ENCODE results near the gene FUT1. TPM values are rescaled to one million over a fixed set of nuclear protein-coding genes. Genes with fewer than 3 reads are reported as not detected.

Gene FUT1
- total RNA-seq, 2 donors from 2014 or later: 14.8 to 79.1 TPM

DNA sequence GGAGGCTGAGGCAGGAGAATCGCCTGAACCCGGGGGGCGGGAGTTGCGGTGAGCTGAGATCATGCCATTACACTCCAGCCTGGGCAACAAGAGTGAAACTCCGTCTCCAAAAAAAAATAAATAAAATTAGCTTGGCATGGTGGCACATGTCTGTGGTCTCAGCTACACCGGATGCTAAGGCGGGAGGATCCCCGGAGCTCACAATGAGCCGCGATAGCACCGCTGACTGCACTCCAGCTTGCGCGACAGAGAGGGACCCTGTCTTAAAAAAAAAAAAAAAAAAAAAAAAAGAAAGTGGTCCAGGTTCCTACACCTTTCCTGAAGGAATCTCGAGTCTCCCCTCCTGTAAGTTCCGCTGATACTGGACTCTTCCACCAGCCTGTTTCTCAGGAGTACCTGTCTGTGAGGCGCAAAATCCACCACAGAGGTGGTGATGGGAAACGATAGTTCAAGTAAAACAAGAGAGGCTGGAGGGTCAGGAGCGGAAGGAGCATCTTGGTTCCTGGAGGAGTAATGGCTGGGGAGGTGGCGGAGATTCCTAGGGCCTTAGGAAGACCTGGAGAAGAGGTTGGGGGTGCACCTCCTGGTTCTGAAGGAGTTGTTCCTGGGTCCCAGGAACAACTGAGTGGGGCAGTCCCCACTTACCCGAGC, 471 bp downstream of the FUT1 start:
- H3K36me3 ChIP-seq (replicated peaks in 1 of 2; ENCODE audit: insufficient read depth in 1 of 2, low read depth in 2 of 2): no peaks in the 10 kb centered on the region
- no peaks in the 10 kb centered on the region for H3K9me3 ChIP-seq
- H3K27ac ChIP-seq: peak overlapping the region; percentile 80 to 94 (median 88)
- 14 to 23% methylated on average over 20 of the region's 20 CpGs for WGBS, 2 donors
- H3K27me3 ChIP-seq: no peaks in the 10 kb centered on the region
- peak overlapping the region; percentile 28 to 44 for H3K4me3 ChIP-seq
- peaks cover 65% of the 10 kb centered on the region for H3K4me1 ChIP-seq
- TF ChIP-seq POLR2A (IDR thresholded peaks at IDR 0.05): no peak
- TF ChIP-seq CTCF (IDR thresholded peaks at IDR 0.05): no peak
- no peak for DNase-seq
- no peak for ATAC-seq
- intact Hi-C loops (cut with DNase I): no loop called here

- peak overlapping the region in 1 of 2 donors; percentile 12 for H3K4me3 ChIP-seq
- ATAC-seq (no peak), DNase-seq (peak; percentile 49 to 66 (median 52))
- H3K36me3 ChIP-seq (replicated peaks in 1 of 2; ENCODE audit: insufficient read depth in 1 of 2, low read depth in 2 of 2): no peaks in the 10 kb centered on the region
- intact Hi-C loops (cut with DNase I): no loop called here
- peak overlapping the region; percentile 34 to 94 (median 82) for H3K27ac ChIP-seq
- peaks cover 73% of the 10 kb centered on the region for H3K4me1 ChIP-seq
- no peaks in the 10 kb centered on the region for H3K27me3 ChIP-seq
- TF ChIP-seq POLR2A (IDR thresholded peaks at IDR 0.05) (peak in 1 of 3 donors; percentile 3), CTCF (IDR thresholded peaks at IDR 0.05) (no peak)
- H3K9me3 ChIP-seq: no peaks in the 10 kb centered on the region
- 43 to 44% methylated on average over 21 to 27 of the region's 29 CpGs for WGBS, 2 donors
Measured at GRCh38 chr19:48750771-48751504, 1.5 kb downstream of the FUT1 start.

GRCh38 chr19:48750351-48750750, 2.1 kb downstream of the FUT1 start:
- H3K9me3 ChIP-seq: no peaks in the 10 kb centered on the region
- no peaks in the 10 kb centered on the region for H3K27me3 ChIP-seq
- DNase-seq (peak; percentile 40 to 56 (median 46)), ATAC-seq (no peak)
- intact Hi-C loops (cut with DNase I): no loop called here
- H3K4me1 ChIP-seq: peaks cover 72% of the 10 kb centered on the region
- peak overlapping the region; percentile 34 to 94 (median 82) for H3K27ac ChIP-seq
- 50 to 53% methylated on average over 3 to 29 of the region's 31 CpGs for WGBS, 2 donors
- no peaks in the 10 kb centered on the region for H3K36me3 ChIP-seq (replicated peaks in 1 of 2; ENCODE audit: insufficient read depth in 1 of 2, low read depth in 2 of 2)
- no peak overlapping the region for H3K4me3 ChIP-seq
- TF ChIP-seq CTCF (IDR thresholded peaks at IDR 0.05) (peak in 4 of 7 experiments; percentile 41 to 53 (median 52)), POLR2A (IDR thresholded peaks at IDR 0.05) (peak in 1 of 3 donors; percentile 20)

GRCh38 chr19:48749571-48750198, 2.8 kb downstream of the FUT1 start:
- intact Hi-C loops (cut with DNase I): no loop called here
- Histone ChIP-seq H3K4me1 (peaks cover 65% of the 10 kb centered on the region), H3K36me3 (replicated peaks in 1 of 2; ENCODE audit: insufficient read depth in 1 of 2, low read depth in 2 of 2) (no peaks in the 10 kb centered on the region), H3K27me3 (no peaks in the 10 kb centered on the region), H3K4me3 (no peak overlapping the region), H3K9me3 (no peaks in the 10 kb centered on the region), H3K27ac (peak overlapping the region; percentile 34 to 94 (median 82))
- no peak for TF ChIP-seq POLR2A (IDR thresholded peaks at IDR 0.05)
- no peak for TF ChIP-seq CTCF (IDR thresholded peaks at IDR 0.05)
- DNase-seq (no peak), ATAC-seq (no peak)
- 42 to 55% methylated on average over 3 to 4 of the region's 4 CpGs for WGBS, 2 donors
